EL (cell line): ENCODE measurements around the gene KCTD21.
A peak's percentile ranks its signal among the peaks of the same experiment; 100 is the strongest.
"Not testable (repeated sequence)": the region's sequence is repeated elsewhere in the genome, so short reads cannot be mapped to it uniquely, and the experiment has no call there.

Source experiments
- DNase-seq: peaks from one replicate; pipeline ENCODE4 v3.0.0-alpha.2; 2016

KCTD21 gene

DNA sequence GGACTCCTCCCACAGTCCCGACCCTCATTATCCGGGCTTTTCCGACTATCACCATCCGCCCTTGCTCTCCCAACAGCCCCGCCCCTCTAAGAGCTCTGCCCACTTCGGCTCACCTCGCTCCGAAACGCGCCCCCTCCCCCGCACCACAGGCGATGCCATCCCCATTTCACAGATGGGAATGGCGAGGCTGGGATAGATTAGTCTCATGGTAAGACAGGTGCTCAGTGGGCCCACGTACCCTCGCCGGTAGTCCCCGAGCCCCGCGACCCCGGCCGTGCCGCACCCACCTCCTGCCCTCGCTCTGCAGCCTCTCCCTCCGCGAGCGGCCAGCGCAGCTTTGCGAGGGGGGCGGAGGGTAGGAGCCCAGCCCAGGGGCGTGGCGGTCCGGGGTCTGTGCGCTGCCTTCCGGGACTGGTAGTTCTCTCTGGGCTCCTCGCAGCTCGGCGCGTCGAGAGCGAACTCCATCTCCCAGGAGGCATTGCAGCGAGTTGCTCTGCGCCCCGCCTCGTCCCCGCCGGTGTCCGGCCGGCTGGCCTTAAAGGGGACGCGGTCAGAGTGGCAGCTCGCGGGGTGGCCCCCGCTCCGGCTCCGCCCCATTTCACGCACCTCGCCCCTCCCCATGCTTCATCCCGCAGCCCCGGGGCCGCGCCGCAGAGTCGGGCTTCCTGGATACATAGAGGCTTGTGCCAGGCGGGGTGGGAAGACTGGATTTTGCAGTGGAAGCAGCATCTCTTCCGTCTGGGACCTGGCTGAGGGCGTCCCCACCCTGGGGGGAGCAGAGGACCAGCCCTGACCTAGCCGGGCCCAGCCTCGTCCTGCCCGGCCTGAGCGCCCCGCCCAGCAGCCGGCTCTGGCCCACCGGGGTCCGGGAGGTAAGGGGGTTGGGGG, at the start of gene KCTD21, which contains the start of gene USP35:
KCTD21 (minus strand) TSS at position 341 of the 888 bp plus-strand sequence. CDS start 14,072 bp downstream, outside the sequence.
USP35 (plus strand) TSS at position 634 of the 888 bp plus-strand sequence. CDS start 7,327 bp downstream, outside the sequence.
- DNase-seq: peak; percentile 98

- DNase-seq: no peak
These were observed 49.0 kb upstream of the KCTD21 start for GRCh38 chr11:78237293-78238046.

DNA sequence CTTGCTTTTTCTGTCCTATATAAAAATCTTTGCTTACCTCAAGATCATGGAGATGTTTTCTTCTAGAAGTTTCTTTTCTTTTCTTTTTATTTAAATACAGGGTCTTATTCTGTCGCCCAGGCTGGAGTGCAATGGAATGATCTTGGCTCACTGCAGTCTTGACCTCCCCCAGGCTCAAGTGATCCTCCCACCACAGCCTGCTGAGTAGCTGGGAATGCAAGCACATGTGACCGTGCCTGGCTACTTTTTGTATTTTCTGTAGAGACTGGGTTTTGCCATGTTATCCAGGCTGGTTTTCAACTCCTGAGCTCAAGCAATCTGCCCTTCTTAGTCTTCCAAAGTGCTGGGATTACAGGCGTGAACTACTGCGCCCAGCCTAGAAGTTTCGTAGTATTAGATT, 45.6 kb upstream of the KCTD21 start:
- DNase-seq: no peak

DNA sequence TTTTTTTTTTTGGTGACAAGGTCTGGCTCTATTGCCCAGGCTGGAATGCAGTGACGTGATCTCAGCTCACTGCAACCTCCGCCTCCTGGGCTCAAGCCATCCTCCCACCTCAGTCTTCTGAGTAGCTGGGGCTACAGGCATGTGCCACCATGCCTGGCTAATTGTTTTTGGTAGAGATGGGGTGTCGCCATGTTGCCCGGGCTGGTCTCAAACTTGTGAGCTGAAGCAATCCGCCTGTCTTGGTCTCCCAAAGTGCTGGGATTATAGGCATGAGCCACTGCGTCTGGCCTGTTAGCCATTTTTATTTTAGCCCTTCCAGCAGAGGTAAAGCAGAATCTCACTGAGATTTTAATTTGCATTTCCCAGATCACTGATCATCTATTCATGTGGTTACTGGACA, 44.6 kb upstream of the KCTD21 start:
- DNase-seq: not testable (repeated sequence)

GRCh38 chr11:78231962-78232501, 43.6 kb upstream of the KCTD21 start:
- peak; percentile 55 for DNase-seq

GRCh38 chr11:78230161-78230877, 41.9 kb upstream of the KCTD21 start:
- no peak for DNase-seq

DNA sequence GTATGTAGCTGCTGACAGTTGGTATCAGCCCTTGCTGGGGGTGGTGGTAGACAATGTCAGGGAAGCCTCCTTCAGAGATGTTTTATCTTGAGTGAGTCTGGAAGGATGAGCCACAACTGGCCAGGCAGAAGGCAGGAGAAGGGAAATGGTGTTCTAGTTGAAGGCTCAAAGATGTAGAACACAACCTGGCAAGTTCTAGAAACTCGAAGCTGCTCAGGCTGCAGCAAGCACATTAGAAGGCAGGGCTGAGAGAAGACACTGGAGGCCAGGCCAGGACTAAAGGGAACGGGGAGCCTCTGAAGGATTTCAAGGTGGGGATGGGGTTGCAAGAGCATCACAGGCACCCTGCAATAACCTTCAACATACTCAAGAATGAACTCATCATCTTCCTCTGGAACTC, 40.7 kb upstream of the KCTD21 start:
- no peak for DNase-seq

- DNase-seq: peak; percentile 46
These were observed 40.0 kb upstream of the KCTD21 start for GRCh38 chr11:78228467-78228866.

DNA sequence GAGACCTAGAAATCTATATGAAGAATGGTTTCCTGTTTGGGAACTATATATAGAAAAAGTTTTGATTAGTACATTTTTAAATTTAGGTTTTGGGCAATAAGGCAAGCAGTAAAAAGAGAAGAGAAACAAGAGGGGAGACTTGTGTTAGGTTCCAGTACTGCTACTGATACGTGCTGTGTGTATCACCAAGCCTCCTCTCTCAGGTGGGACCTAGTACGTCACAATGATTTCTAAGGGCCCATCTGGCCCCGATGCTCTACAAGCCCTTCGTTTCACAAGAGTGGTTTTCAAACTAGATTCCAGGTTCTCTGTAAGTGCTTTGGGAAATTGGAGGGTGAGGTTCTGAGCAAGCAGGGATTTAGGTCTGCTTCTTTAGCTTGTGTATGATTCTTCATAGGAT, 39.5 kb upstream of the KCTD21 start:
- no peak for DNase-seq

DNA sequence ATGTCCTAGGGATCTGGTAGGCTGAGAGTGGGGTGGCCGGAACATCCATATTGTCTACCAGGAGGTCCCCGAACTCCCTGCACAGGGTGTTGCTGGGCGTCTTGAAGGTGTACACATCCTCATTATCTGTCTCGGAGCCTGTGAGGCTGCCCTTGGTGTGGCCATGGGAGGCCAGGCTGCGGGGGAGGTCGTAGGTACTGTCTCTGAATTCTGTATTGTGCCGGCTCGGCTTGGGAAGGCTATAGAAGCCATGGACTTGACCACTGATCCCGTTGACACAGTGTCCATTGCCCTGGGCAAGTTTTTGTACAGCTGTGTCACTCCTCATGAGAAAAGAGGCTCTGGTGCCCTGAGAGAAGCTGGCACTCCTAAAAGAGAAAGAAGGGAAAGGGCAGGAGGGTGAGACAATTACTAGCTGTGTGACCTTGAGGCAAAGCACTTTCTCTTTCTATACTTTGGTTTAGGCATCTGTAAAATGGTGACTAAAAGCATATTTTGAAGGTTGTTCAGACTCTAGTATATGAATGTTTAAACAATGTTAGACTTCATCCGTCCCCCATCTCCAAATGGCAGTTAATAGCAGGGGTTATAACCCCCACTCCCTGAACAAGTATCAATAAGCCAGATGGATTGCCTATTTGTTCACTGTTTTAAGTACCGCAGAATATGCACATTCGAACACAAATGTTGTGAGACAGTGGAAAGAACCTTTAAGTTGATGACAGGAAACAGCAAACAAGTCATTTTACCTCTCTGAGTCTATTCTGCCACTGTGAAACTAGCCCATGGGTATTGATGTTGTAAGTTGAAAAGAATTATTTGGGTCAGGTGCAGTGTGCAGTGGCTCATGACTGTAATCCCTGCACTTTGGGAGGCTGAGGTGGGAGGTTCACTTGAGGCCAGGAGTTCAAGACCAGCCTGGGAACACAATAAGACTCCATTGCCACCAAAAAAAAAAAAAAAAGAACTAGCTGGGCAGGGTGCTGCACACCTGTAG, 38.6 kb upstream of the KCTD21 start:
- DNase-seq: no peak

DNA sequence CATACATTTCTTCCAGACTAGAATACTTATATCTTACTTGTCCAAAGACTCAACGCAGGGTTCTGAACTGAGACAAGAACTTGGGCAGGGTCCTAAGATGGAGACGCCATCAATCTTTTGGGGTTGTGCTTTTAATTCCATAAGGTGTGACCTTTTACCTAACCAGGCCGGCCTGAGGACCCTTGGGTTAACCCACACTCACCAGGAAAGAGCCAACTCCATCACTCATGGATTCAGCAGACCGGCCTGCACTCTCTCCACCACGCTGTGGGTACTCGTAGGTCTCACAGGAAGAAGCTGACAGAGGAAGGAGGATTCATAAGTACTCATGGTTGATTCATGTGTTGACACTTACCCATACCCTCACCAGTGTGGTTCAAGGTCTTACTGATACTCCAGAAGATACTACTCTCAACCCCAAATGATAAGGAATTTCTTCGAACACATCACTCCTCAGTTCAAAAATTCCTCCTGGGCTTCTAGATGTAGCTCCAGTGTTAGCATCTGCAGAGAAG, 36.5 kb upstream of the KCTD21 start:
- no peak for DNase-seq

DNA sequence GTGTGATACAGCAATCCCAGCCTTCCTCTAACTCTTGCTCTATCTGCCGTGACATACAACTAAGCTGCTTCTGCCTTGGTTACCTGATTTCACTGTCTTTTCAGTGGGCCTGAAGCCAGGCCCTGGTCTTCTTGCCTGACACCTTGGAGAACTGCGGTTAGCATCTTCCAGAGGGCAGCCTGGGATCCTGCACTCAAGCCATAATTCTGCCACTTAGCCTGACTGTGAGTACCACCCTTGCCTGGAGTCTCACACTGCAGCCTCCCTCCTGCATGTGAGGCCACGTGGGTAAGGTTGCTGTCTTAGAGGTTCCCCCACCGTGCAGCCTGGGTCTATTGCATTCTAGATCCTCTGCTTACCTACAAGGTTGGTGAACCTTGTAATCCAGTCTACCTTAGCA, 36.1 kb upstream of the KCTD21 start:
- DNase-seq: no peak

GRCh38 chr11:78223320-78223954, 35.0 kb upstream of the KCTD21 start:
- DNase-seq: no peak

GRCh38 chr11:78222726-78223125, 34.3 kb upstream of the KCTD21 start:
- not testable (repeated sequence) for DNase-seq

GRCh38 chr11:78221396-78222315, 33.2 kb upstream of the KCTD21 start:
- no peak for DNase-seq

DNA sequence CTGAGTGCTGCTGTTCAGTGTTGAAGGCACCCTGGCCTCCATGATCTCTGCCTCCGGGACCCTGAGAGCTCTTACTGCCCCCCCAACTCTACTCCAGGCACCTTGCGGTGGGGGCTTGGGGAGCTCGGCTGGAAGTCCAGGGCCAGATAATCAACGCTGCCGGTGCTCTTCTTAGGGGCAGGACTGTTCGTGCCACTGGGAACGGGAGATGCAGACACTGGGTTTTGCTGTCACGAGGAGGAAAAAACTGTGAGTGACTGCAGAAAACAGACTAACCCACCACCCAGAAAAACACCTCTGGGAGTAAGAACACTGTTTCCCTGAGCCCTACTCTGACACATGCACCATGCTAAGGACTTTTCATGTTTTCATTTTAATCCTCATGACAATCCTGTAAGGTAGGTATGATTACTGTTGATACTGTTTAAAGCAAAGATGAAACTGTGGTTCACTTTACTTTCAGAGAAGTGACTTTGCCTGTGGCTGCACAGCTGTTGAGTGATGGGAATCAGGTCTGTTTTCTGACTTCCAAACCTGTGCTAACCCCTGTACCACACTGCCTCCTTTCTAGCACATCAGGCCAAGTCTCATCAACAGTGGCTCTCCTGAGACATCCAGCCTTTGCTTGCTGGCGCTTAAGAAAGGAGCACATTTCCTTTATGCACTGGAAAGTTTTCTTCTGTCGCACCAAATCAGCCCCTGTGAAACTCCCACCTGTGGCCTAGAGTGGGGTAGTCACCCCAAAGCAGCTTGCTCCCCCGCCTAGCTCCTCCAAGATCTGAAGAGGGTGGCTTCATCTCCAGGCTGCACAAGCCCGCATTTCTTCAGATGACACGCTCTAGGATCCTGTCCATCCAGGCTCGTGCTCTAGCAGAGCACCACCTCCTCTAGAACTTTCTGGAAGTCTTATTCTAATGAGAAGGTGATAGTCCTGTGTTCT, 32.1 kb upstream of the KCTD21 start:
- no peak for DNase-seq

DNA sequence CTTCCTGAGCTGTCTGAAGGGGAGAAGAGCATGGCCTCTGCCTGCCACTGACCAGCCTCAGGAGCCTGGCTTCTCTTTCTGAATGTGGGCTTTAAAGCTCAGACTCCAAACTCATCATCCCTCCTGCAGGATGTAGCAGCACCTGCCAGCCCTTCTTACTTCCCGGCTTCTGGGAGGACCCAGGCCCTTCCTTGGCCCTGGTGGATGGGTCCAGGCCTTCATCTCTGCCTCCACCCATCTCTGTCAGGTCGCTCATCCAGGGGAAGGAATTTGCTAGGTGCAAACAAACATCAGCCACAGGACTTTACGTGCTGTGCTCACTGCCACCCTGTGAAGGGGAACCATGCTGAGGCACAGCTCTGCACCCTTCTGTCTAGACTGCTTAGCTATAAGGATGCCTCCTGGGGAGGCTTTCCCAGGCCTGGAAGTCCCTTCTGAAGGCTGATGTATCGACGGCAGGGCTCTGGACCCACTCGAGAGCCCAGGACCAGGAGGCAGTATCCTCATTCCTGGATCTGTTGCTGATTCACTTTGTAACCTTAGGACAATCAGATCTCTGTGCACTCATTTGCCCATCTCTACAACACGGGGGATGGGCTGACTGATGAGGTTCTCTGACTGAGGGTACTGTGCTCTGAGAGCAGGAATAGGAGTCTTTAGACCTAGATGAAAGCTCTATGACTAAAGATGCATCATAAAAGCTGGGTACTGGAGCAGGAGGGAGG, 31.2 kb upstream of the KCTD21 start:
- DNase-seq: no peak
